ENCODE data around the gene OSCAR. TPM values are rescaled to one million over a fixed set of nuclear protein-coding genes. Genes with fewer than 3 reads are reported as not detected.

The OSCAR gene
- total RNA-seq, 3 donors from 2014 or later: 0.66 to 2.4 (median 2.2) TPM

DNA sequence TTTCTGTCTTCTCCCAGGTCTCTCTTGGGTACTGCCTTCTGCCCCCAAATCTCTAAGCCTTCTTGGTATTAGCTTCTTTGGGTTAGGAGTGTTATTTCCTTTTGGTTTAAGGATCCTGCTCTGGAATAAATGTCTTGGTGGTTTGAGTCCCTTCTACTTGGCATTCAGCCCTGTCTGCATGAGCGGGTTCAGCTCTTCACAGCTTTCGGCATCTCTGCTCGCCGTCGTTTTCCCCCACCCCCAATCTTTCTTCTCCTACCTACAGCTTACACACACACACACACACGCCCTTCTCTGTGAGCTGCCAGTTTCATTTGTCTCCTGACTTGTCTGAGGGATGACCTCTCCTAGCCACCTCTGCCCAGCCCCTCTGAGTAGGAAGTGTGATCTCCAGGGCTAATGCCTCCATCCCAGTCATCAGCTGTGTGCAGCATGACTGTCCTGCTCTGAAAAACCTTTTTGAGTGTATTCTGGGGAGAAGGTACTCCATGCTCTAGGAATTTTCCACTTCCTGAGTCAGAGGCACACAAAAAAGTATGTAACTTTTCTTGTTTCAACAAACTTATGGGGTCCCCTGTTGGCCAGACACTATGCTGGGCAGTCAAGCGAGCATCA, 41.7 kb upstream of the OSCAR start:
- peaks cover 18% of the 10 kb centered on the region for H3K36me3 ChIP-seq
- no peak overlapping the region for H3K27ac ChIP-seq
- intact Hi-C loops (cut with DNase I; ENCODE audit: low total_unique reads): no loop called here
- no peaks in the 10 kb centered on the region for H3K27me3 ChIP-seq
- no peak for TF ChIP-seq POLR2A (IDR thresholded peaks at IDR 0.05)
- TF ChIP-seq, protein P1, sequence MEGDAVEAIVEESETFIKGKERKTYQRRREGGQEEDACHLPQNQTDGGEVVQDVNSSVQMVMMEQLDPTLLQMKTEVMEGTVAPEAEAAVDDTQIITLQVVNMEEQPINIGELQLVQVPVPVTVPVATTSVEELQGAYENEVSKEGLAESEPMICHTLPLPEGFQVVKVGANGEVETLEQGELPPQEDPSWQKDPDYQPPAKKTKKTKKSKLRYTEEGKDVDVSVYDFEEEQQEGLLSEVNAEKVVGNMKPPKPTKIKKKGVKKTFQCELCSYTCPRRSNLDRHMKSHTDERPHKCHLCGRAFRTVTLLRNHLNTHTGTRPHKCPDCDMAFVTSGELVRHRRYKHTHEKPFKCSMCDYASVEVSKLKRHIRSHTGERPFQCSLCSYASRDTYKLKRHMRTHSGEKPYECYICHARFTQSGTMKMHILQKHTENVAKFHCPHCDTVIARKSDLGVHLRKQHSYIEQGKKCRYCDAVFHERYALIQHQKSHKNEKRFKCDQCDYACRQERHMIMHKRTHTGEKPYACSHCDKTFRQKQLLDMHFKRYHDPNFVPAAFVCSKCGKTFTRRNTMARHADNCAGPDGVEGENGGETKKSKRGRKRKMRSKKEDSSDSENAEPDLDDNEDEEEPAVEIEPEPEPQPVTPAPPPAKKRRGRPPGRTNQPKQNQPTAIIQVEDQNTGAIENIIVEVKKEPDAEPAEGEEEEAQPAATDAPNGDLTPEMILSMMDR (IDR thresholded peaks at IDR 0.05): no peak
- TF ChIP-seq POLR2AphosphoS5 (IDR thresholded peaks at IDR 0.05): no peak
- no peaks in the 10 kb centered on the region for H3K9me3 ChIP-seq
- peaks cover 0 to 14% of the 10 kb centered on the region in 2 donors for H3K4me1 ChIP-seq
- no peak overlapping the region for H3K4me3 ChIP-seq
- DNase-seq (ENCODE audit: low spot score in 2 of 2): no peak

DNA sequence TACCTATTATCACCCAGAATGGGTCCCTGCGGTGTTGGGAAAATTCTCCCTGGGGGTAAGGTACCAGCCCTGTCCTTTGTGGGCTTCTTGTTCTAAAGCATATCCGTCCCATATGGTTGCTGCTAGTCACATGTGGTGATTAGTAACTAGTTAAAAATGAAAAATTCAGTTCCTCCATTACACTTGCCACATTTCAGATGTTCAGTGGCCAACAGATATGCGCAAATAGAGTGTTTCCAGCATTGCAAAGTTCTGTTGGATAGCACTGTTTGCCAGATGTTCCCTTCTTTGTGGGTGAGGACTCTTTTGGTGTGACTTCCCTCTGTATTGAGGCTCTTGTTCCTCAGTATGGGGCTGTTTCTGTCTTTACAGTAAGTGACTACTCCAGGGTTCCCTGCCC, 40.8 kb upstream of the OSCAR start:
- no peaks in the 10 kb centered on the region for H3K9me3 ChIP-seq
- no peak overlapping the region for H3K4me3 ChIP-seq
- intact Hi-C loops (cut with DNase I; ENCODE audit: low total_unique reads): no loop called here
- H3K36me3 ChIP-seq: peaks cover 18% of the 10 kb centered on the region
- DNase-seq (ENCODE audit: low spot score in 2 of 2): no peak
- H3K4me1 ChIP-seq: peaks cover 5 to 14% of the 10 kb centered on the region in 2 donors
- H3K27ac ChIP-seq: no peak overlapping the region
- TF ChIP-seq POLR2AphosphoS5 (IDR thresholded peaks at IDR 0.05) (no peak), POLR2A (IDR thresholded peaks at IDR 0.05) (no peak)
- TF ChIP-seq, protein P1 (IDR thresholded peaks at IDR 0.05): no peak
- H3K27me3 ChIP-seq: no peaks in the 10 kb centered on the region

DNA sequence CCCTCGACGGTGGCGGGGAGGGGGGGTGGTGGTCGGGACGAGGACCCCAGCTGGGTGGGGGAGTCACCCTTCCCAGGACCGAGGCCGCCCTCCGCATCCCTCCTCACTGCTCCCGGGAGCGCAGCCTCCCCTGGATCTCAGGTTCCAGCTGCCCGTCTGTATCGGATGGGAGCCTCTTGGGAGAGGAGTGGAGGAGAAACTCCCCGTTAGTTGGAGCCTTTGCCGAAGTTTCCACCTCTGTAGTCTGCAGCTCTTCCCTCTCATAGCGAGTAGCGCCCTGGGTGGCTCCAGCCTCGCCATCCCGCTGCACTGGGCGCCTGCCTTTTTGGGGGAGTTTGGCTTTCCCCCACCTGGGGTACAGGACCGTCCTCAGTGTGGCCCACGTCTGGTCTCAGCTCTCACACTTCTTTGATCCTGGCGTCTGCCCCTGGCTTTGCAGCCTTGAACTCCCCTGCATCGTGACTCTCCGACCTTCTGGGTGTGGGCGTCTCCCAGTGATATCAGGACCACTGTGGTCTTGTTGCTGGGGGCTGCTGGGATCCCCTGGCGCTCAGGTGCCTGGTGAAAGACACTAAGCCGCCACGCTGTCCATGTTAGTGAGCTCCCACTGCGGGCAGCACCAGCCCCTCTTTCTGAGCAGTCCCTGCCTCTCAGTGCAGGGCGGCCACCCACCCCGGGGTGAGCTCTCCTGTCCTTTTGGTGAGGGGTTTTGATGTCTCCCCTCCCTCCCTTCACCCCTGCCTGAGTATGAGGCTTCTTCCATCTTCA, 38.1 kb upstream of the OSCAR start:
- TF ChIP-seq, protein P1 (IDR thresholded peaks at IDR 0.05): no peak
- TF ChIP-seq POLR2A (IDR thresholded peaks at IDR 0.05) (no peak), POLR2AphosphoS5 (IDR thresholded peaks at IDR 0.05) (no peak)
- Histone ChIP-seq H3K36me3 (peaks cover 5% of the 10 kb centered on the region), H3K4me1 (peaks cover 8 to 20% of the 10 kb centered on the region in 2 donors), H3K4me3 (peak overlapping the region; percentile 97 to 100 (median 100)), H3K27ac (peak overlapping the region; percentile 97 to 98), H3K9me3 (no peaks in the 10 kb centered on the region), H3K27me3 (no peaks in the 10 kb centered on the region)
- intact Hi-C loops (cut with DNase I; ENCODE audit: low total_unique reads): no loop called here
- no peak for DNase-seq (ENCODE audit: low spot score in 2 of 2)

DNA sequence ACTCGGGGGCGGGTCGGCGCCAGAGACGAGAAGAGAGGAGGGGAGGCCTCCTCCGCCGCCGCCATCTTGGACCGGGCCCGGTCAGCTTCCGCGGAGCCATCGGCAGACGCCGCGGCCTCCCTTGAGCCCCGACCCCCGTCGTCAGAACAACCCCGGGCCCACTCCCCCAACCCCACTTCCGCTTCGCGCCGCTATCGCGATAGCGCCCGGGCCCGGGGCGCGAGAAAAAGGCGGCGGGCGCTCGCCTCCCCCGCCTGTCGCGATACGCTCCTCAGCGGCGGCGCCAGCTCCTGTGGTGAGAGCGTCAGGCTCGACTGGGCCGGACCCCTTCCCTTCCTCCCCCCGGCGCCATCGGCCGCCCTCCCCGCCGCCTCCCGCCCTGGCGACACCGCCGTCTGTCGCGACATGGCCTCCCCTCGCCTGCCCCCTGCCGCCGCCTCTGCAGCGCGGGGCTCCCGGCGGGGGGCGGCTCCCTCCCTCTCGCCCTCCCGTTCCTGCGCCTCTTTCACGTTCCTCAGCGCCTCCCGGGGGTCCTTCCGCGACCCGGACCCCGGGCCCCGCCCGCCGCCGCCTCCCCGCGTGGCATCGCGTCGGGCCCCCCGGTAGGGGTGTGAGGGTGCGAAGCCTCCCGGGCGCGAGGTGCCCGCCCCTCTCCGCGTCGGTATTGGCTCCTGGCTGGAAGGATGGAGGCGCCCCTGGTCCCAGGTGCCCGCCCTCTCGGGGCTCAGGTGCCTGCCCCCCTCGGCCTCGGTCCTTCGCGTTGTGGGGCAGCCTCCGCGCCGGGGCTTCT, 37.3 kb upstream of the OSCAR start, which contains the start of gene CNOT3:
TSS of gene CNOT3 (plus strand) at position 64 of the 790 bp plus-strand sequence. CDS start 5,217 bp downstream, outside the sequence.
- H3K4me1 ChIP-seq: peaks cover 8 to 20% of the 10 kb centered on the region in 2 donors
- peak within 1 kb of the TSS; percentile 97 to 100 (median 100) for H3K4me3 ChIP-seq
- intact Hi-C loops (cut with DNase I; ENCODE audit: low total_unique reads): no loop called here
- H3K36me3 ChIP-seq: no peaks in the 10 kb centered on the region
- TF ChIP-seq, protein P1 (IDR thresholded peaks at IDR 0.05): no peak
- TF ChIP-seq POLR2A (IDR thresholded peaks at IDR 0.05): peak; percentile 86
- peak; percentile 71 to 86 (median 77) for TF ChIP-seq POLR2AphosphoS5 (IDR thresholded peaks at IDR 0.05)
- no peak for DNase-seq (ENCODE audit: low spot score in 2 of 2)
- H3K9me3 ChIP-seq: no peaks in the 10 kb centered on the region
- H3K27ac ChIP-seq: peak within 1 kb of the TSS; percentile 97 to 98
- no peaks in the 10 kb centered on the region for H3K27me3 ChIP-seq
